Activated naive CD8-positive, alpha-beta T cell treated with anti-CD3 and anti-CD28 coated beads, Interleukin-2, amount 50 U/mL, for 16 hours (primary cell): ENCODE data around the gene P2RY11.

Experiments
- DNase-seq: peaks from one replicate; pipeline ENCODE4 v3.0.0-alpha.2; 2020; ENCODE audit warnings: low read depth, low spot score

P2RY11 gene, protein sequence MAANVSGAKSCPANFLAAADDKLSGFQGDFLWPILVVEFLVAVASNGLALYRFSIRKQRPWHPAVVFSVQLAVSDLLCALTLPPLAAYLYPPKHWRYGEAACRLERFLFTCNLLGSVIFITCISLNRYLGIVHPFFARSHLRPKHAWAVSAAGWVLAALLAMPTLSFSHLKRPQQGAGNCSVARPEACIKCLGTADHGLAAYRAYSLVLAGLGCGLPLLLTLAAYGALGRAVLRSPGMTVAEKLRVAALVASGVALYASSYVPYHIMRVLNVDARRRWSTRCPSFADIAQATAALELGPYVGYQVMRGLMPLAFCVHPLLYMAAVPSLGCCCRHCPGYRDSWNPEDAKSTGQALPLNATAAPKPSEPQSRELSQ

GRCh38 chr19:10111405-10111811, at the start of gene P2RY11:
TSS of gene P2RY11 (plus strand) at chr19:10111693. CDS start at chr19:10111722, 29 bp downstream.
- no peak for DNase-seq

DNA sequence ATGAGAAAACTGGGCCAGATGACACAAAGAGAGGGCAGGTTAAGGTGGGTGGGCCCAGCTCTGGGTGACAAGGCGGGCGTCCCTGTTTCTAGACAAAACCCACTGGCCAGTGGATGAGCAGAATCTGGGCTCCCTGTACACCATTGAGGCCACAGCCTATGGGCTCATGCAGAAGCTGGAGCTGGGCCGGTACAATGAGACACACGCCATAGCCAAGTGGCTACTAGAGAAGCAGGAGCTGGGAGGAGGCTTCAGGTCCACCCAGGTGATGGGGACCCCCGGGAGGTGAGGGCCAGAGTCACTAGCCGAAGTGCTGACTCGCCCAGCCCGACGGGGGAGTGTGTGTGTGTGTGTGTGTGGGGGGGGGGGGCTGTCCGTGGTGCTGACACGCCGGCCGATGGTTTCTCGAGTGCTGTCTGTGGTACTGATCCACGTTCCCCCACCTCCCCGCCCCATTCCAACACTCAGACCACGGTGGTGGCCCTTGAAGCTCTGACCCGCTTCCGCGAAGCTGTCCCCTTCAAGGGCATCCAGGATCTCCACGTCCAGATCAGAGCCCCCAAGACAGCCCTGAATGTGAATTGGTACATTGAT, 49.7 kb upstream of the P2RY11 start:
- DNase-seq, result no peak

- DNase-seq, result no peak
Observed at GRCh38 chr19:10068205-10068604, 43.3 kb upstream of the P2RY11 start.

- no peak for DNase-seq
Observed at GRCh38 chr19:10069046-10069445, 42.4 kb upstream of the P2RY11 start.

- no peak for DNase-seq
Observed at GRCh38 chr19:10070730-10071446, 40.6 kb upstream of the P2RY11 start.

- DNase-seq, result peak; percentile 37
Observed at GRCh38 chr19:10074153-10074552, 37.3 kb upstream of the P2RY11 start.

GRCh38 chr19:10076535-10076934, 35.0 kb upstream of the P2RY11 start:
- DNase-seq, result no peak

- no peak for DNase-seq
Observed at GRCh38 chr19:10078329-10078728, 33.2 kb upstream of the P2RY11 start.

- DNase-seq, result no peak
Observed at GRCh38 chr19:10079031-10079453, 32.5 kb upstream of the P2RY11 start.

GRCh38 chr19:10083911-10084310, 27.6 kb upstream of the P2RY11 start:
- no peak for DNase-seq

- no peak for DNase-seq
Observed at GRCh38 chr19:10084803-10085202, 26.7 kb upstream of the P2RY11 start.

- DNase-seq, result peak; percentile 56
Observed at GRCh38 chr19:10085641-10086590, 25.6 kb upstream of the P2RY11 start, which contains the start of gene SHFL. TSS of gene SHFL (plus strand) at chr19:10086317. CDS start at chr19:10086428, 111 bp downstream.

GRCh38 chr19:10086591-10087192, 24.8 kb upstream of the P2RY11 start:
- no peak for DNase-seq

DNA sequence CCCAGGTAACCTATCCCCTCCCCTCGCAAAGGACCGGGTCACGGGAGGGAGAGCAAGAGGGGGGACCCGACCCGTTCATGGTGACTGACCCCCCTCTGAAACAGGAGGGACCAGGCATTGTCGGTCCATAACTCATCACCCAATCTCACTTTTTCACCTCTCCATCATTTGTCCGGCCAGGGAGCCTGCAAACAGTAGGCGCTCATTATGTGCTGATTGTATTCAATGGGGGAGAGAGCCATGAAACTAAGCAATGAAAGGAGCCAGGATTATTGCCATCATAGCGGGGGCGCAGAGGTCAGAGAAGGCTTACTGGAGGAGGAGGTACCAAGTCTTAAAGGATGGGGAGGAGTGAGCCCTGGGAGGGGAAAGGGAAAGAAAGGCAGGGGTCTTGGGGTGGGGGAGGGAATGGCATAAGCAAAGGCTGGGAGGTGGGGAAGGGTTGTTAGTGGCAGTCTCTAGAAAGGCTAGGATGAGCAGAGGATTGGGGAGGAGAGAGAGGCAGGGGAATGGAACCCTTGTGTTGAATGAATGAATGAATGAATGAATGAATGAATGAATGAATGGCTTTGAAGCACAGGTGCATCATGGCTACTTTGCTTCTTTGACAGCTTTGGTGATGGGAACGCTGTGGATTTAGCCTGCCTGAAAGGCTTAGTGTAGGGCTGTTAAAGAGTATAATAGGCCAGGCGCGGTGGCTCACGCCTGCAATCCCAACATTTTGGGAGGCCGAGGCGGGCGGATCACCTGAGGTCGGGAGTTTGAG, 24.0 kb upstream of the P2RY11 start:
- no peak for DNase-seq

- DNase-seq, result no peak
Observed at GRCh38 chr19:10088949-10089554, 22.4 kb upstream of the P2RY11 start.

DNA sequence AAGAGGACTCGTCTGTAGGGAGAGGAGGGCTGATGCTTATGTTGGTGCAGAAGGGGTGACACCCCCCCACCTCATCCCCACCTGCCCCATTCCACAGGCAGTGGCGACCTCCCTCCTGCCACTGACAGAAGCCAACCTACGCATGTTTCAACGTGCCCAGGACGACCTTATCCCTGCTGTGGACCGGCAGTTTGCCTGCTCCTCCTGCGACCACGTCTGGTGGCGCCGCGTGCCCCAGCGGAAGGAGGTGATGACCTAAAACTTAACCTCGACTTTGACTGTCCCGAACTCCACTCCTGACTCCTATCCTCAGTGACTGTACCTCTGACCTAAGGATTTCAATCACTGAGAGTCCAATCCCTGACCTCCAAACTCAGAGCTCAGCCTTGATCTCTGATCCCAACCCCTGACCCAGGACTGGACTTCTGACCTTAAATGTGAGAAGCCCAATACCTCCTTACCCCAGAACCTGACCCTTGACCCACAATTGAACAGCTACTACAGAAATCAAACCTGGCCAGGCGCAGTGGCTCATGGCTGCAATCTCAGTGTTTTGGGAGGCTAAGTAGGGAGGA, 21.6 kb upstream of the P2RY11 start:
- no peak for DNase-seq

GRCh38 chr19:10091370-10091687, 20.2 kb upstream of the P2RY11 start:
- no peak for DNase-seq

GRCh38 chr19:10091895-10092641, 19.4 kb upstream of the P2RY11 start:
- no peak for DNase-seq
